ENCODE results near the gene ZNF565.

DNA sequence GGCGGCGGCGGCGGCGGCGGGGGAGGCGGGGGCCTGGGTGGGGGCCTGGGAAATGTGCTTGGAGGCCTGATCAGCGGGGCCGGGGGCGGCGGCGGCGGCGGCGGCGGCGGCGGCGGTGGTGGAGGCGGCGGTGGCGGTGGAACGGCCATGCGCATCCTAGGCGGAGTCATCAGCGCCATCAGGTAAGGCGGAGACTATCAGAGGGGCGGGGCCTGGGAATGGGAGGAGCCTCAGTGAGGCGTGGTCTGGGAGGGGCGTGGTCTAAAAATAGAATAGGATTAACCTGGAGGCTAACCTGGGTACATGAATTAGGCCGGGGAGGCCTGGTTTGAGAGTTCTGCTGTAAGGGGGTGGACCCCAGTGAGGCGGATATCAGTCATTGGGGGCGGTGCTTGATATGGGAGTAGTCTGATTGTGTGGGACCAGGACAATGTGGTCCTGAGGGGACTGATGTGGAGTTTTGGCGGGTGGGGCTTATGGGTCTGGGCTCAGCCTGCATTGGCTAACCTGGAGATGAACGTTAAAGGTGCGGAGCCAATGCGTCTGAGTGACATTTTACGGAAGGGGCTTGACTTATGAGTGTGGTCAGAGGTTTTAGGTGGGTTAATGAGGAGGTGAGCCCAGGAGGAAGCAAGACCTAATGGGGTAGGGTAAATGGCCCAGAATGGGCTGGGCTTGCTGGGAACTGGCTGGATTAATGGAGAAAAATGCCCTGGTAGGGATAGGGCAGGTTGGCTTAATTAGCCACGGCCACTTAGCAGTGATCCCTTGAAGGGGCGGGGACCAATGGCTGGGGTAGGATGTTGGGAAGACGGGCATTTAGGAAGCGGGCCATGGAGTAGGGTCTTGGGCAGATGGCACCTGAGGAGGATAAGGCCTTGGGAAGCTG, 73.2 kb downstream of the ZNF565 start:
- no peak for TF ChIP-seq ZC3H10 (CRISPR knock-in tag; IDR thresholded peaks at IDR 0.05)
- no peak for TF ChIP-seq ARNTL (CRISPR knock-in tag; IDR thresholded peaks at IDR 0.05; ENCODE audit: borderline replicate concordance, low read depth)
- TF ChIP-seq, protein P1, sequence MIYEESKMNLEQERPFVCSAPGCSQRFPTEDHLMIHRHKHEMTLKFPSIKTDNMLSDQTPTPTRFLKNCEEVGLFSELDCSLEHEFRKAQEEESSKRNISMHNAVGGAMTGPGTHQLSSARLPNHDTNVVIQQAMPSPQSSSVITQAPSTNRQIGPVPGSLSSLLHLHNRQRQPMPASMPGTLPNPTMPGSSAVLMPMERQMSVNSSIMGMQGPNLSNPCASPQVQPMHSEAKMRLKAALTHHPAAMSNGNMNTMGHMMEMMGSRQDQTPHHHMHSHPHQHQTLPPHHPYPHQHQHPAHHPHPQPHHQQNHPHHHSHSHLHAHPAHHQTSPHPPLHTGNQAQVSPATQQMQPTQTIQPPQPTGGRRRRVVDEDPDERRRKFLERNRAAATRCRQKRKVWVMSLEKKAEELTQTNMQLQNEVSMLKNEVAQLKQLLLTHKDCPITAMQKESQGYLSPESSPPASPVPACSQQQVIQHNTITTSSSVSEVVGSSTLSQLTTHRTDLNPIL (CRISPR knock-in tag; IDR thresholded peaks at IDR 0.05; ENCODE audit: low read depth): no peak
- no peak for TF ChIP-seq SNAI2 (CRISPR knock-in tag; IDR thresholded peaks at IDR 0.05)
- no peak for TF ChIP-seq PATZ1 (CRISPR knock-in tag; IDR thresholded peaks at IDR 0.05; ENCODE audit: borderline replicate concordance)
- no peak for TF ChIP-seq CSRNP3 (CRISPR knock-in tag; IDR thresholded peaks at IDR 0.05)
- no peak for TF ChIP-seq ZFP30 (CRISPR knock-in tag; IDR thresholded peaks at IDR 0.05)
- no peak for TF ChIP-seq ZNF565 (CRISPR knock-in tag; conservative IDR thresholded peaks at IDR 0.05; ENCODE audit: low read depth)
- no peak for TF ChIP-seq TOX (CRISPR knock-in tag; IDR thresholded peaks at IDR 0.05; ENCODE audit: borderline replicate concordance)
- no peak for TF ChIP-seq RARB (CRISPR knock-in tag; IDR thresholded peaks at IDR 0.05)
- TF ChIP-seq ZNF8 (CRISPR knock-in tag; IDR thresholded peaks at IDR 0.05): no peak
- no peak for TF ChIP-seq ZFP3 (CRISPR knock-in tag; IDR thresholded peaks at IDR 0.05)
